GM19238 (cell line): Measurements from ENCODE around the gene TMEM108.

Experiments used
- DNase-seq: peaks from one replicate; pipeline ENCODE4 v3.0.0; 2011; ENCODE audit warnings: low spot score; ENCODE audit not compliant: insufficient read length

The TMEM108 gene

DNA sequence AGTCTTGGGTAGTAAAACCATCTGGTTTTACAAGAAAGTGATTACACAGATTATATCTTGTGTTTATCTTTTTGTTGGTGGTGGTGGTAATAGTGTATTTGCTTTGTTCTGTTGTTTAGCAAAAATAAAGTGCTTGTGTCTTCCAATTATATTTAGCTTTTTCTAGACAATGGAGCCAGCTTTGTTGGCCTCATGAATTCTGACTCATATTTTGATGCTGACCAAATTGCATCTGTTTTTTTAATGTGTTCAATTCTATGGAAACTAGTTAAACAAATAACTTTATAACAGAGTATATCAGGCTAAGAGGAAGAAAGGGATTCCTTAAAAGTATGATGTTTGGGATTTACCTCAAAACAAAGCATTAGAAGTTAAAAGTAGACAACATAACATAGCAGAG is 292.3 kb downstream of the TMEM108 start:
- DNase-seq, result no peak

- no peak for DNase-seq
Measured at GRCh38 chr3:133354721-133355120, 316.5 kb downstream of the TMEM108 start.

DNA sequence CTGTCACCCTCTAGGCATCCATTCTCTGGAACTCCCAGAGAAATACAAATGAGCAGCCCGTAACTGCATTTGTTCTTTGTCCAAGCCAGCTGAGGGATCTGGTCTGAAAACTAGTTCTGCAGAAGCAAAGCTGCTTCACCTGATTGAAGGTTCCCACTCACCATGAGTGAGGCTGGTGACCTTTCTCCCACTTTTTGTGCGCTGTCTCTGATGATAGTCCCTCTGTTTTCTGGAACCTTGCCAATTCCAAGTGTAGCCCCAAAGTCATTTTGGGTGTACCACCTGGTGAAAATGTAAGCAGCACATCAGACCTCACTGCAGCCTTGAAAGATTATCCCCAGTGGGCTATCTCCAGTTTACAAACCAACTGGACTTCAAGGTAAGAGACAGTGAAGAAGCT is 322.3 kb downstream of the TMEM108 start:
- no peak for DNase-seq

DNA sequence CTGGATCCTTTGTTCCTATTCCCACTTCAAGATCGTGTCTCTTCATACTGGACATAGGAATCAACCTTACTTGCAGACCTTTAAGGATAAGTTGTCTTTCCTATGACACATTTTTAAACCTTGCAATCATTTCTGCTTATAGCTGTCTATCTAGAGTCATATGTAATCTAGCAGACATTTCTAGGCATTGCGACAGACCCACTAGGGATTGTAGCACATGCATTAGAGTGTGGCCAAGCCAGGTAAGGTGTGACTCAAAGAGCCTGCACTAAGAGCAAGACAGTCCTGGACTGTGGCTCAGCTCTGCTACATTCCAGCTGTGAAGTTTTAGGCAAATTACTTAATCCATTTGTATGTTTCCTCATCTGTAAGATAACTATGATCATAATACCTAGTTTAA is 322.8 kb downstream of the TMEM108 start:
- DNase-seq, result no peak

- no peak for DNase-seq
Measured at GRCh38 chr3:133361435-133361834, 323.2 kb downstream of the TMEM108 start.

- DNase-seq, result no peak
Measured at GRCh38 chr3:133362539-133362938, 324.3 kb downstream of the TMEM108 start.

DNA sequence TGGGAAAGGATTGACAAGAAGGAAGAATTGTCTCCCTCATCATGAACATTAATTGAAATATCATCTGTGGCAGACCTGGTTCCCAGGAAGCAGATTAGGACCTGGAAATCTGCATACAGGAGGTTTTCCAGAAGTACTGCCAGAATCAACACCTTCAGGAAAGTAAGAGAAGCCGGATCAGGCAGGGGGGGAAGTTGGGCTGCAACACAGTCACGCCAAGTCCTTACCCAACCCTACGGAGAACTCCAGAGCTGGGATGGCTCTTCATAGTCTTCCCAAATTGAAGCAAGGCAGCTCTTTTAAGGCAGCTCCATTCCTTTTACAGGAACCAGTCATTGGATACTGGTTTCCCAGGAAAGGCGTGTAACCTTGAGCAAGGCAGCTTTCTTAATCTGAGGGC is 326.5 kb downstream of the TMEM108 start:
- no peak for DNase-seq

GRCh38 chr3:133366921-133367320 is 328.7 kb downstream of the TMEM108 start:
- DNase-seq, result no peak

- DNase-seq, result no peak
Measured at GRCh38 chr3:133367403-133367802, 329.2 kb downstream of the TMEM108 start.

- no peak for DNase-seq
Measured at GRCh38 chr3:133367956-133368355, 329.8 kb downstream of the TMEM108 start.

GRCh38 chr3:133368371-133369067 is 330.3 kb downstream of the TMEM108 start:
- no peak for DNase-seq

DNA sequence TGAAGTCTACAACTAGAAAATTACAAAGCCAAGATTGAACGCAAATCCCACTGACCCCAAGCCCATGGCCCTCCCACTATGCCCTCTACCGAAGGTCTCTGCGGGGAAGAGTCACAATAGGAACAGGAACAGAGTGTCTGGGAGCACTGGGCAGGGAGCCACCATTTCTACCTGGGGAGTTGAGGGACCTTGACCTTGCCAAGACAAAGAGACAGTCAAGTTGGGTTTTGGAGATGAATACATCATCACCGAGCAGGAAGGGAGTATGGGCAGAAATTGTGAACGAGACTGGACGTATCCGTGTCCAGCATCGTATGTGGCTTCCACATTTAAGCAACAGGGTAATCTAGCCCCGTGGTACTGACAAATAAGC is 330.9 kb downstream of the TMEM108 start:
- DNase-seq, result no peak

DNA sequence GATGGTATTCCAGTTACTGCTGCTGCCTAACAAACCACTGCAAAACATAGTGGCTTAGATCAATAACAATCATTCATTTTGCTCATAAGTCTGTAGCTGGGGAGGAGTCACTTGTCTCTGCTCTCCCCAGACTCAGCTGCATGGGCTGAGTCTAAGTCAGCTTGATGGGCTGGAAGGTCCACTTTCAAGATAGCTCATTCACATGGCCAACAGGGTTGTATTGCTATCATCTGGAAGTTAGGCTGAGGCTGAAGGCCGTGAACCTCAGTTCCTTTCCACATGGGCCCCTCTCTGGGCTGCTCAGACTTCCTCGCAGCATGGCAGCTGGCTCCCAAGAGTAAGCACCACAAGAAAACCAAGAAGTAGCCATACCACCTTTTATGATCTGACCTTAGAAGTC is 333.0 kb downstream of the TMEM108 start:
- DNase-seq, result no peak

- DNase-seq, result no peak
Measured at GRCh38 chr3:133371676-133372075, 333.5 kb downstream of the TMEM108 start.

- DNase-seq, result no peak
Measured at GRCh38 chr3:133374708-133375402, 336.7 kb downstream of the TMEM108 start.

- no peak for DNase-seq
Measured at GRCh38 chr3:133375403-133375745, 337.2 kb downstream of the TMEM108 start.

DNA sequence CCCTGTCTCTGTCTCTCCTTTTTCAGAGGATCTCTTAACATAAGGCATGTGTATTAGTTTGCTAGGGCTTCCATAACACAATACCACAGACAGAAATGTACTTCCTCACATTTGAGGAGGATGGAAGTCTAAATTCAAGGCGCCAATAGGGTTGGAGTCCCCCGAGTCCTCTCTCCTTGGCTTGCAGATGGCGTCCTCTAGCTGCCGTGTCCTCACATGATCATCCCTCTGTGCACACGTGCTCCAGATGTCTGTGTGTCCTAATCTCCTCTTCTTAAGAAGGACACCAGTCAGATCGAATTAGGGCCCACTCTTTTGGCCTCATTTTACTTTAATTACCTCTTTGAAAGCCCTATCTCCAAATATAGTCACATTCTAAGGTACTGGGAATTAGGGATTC is 338.6 kb downstream of the TMEM108 start:
- no peak for DNase-seq

- no peak for DNase-seq
Measured at GRCh38 chr3:133377396-133377795, 339.2 kb downstream of the TMEM108 start.

DNA sequence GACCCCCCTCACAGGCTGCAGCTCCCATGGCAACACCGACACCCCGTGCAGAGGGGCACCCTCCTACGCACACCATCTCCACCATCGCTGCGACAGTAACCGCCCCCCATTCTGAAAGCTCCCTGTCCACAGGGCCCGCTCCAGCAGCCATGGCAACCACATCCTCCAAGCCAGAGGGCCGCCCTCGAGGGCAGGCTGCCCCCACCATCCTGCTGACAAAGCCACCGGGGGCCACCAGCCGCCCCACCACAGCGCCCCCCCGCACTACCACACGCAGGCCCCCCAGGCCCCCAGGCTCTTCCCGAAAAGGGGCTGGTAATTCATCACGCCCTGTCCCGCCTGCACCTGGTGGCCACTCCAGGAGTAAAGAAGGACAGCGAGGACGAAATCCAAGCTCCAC is 341.7 kb downstream of the TMEM108 start:
- DNase-seq, result no peak

GRCh38 chr3:133380481-133381225 is 342.5 kb downstream of the TMEM108 start:
- DNase-seq, result no peak

GRCh38 chr3:133381346-133382109 is 343.3 kb downstream of the TMEM108 start:
- DNase-seq, result no peak

- DNase-seq, result no peak
Measured at GRCh38 chr3:133383175-133383574, 345.0 kb downstream of the TMEM108 start.
